Measurements from ENCODE around the gene HMGCS2.
"Not testable (repeated sequence)": the region's sequence is repeated elsewhere in the genome, so short reads cannot be mapped to it uniquely, and the experiment has no call there.

The HMGCS2 gene

GRCh38 chr1:119724611-119725218 is 44.0 kb downstream of the HMGCS2 start:
- DNase-seq: no peak

- DNase-seq: no peak
Observed at GRCh38 chr1:119721896-119722295, 46.8 kb downstream of the HMGCS2 start.

GRCh38 chr1:119720866-119721440 is 47.8 kb downstream of the HMGCS2 start:
- DNase-seq: no peak

DNA sequence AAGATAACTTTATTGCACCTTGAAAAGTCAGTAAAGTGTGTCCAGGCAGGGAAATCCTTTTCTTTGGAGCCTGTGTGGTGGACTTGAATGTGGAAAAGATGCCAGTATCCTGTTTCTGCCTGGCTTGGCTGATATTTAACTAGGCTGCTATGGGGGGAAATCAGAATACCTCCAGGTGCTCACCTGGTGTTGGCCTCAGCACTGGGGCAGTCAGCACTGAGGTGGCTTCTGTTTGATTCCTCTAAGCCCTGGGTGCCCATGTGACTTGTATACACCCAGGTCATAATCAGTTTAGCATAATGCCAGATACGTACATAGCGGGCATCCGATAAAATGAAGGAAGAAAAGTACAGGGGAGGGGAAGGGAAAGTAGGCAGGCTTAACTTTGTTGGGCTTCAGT is 49.7 kb downstream of the HMGCS2 start:
- DNase-seq: no peak

DNA sequence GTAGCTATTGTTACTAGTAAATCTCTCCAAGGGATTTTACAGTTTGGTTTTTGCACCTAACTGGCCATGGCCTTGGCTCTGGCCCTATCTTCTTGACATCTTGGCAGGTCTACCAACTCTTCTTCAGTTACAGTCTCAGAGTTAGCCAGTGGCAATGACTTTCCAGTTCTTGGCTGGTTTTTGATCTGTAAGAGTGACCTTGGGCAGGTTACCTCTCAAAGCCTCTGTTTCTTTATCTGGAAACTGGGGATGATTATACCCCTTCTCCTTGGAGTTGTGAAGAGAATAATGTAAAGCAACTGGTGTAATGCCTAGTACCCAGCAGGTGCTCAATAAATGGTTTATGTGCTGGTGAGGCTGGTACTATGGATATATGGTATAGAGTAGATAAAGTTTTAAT is 50.3 kb downstream of the HMGCS2 start:
- no peak for DNase-seq

GRCh38 chr1:119715542-119715941 is 53.2 kb downstream of the HMGCS2 start:
- peak; percentile 11 for DNase-seq

DNA sequence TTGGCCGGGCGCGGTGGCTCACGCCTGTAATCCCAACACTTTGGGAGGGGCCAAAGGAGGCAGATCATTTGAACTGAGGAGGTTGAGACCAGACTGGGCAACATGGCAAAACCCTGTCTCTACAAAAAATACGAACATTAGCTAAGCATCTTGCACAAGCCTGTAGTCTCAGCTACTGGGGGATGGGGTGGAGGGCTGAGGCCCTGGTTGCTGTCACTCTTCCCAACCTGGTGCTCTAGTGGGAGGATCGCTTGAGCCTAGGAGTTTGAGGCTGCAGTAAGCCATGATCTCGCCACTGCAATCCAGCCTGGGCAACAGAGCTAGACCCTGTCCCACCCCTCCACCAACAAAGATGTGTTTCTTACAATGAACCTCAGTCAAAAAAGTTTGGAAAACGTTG is 54.1 kb downstream of the HMGCS2 start:
- no peak for DNase-seq

GRCh38 chr1:119713749-119714456 is 54.8 kb downstream of the HMGCS2 start:
- no peak for DNase-seq

DNA sequence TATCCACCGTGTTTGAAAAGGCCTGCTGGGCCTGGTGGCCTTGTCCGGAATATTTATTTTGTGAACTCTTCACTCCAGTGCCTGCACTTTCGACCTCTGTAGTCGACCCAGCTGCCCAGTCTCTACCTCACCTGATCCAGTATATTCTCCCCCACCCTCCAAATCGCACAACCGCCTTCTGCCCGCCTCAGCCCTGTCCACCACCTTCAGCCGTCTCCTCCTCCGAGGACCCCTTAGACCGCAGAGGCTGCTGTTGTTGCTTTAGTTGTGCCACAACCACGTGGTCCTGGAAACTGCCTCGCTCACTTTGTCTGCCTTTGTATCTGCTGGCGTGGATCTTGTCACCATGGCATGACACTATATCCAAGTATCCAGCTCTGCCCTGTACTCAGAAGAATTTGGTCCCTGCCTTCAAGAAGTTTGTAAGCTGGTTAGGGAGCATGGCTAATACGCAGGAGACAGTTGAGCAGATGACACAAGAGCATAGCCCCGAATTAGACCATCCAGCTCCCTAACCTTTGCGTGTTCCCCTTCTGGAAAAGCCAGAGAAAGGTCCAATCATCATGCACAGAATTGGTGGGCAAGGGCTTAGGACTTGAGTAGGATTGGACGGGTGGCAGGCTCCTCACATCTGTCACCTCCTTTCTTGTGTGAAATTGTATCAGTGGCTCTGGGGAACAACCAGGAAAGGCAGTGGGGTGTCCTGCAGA is 55.5 kb downstream of the HMGCS2 start:
- DNase-seq: peak; percentile 30

- peak; percentile 77 for DNase-seq
Observed at GRCh38 chr1:119712342-119713038, 56.2 kb downstream of the HMGCS2 start.

- peak; percentile 81 for DNase-seq
Observed at GRCh38 chr1:119711804-119712341, 56.8 kb downstream of the HMGCS2 start, which contains the start of gene PHGDH. TSS of gene PHGDH (plus strand) at chr1:119711934. CDS start at chr1:119712023, 89 bp downstream.

DNA sequence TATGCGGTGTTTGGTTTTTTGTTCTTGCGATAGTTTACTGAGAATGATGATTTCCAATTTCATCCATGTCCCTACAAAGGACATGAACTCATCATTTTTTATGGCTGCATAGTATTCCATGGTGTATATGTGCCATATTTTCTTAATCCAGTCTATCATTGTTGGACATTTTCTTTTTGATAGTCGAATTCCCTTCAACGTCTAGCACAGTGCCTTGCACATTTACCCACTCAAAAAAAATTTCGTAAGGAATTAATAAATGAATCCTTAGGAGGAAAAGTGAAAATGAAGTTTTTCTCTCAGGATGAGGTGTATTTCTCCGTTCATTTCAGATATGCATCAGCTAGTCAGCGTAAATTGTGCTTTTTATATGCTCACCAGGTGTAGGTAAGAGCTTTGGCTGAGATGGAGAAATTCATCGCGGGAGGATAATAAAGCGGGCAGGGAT is 57.3 kb downstream of the HMGCS2 start:
- DNase-seq: not testable (repeated sequence)

GRCh38 chr1:119706599-119706998 is 62.1 kb downstream of the HMGCS2 start:
- not testable (repeated sequence) for DNase-seq

DNA sequence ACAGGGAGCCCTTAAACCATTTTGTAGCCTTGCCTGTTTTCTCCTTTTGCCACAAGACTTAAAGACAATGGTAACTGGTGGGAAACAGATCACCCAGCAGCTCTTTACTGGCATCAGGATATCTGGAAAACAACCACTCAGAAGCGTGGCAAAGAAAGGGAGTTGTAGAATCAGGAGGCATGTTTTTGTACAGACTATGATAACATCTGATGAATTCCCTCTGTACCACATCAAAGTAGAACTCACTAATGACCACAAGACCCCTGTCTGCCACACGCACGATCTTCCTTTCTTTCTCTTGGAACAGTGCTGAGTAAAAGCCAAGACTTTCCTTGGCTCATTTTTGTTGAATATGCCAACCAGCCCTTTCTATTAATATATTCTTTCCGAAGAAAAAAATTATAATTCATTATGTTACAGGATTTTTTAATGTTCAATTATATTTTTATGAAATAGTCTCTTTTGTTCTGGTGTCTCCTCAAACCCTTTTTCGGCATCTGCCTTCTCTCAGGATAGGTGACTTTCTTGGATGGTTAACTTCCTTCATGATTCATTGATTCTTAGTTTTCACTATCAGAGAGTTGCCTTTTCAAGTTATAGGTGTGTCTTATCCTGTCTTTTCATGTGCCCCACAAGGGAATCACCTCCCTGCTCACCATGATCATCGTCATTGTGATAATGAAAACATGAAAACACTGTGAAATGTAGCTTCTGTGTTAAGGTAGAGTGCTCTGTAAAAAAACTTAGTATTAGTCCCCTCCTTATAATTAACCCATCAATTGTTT is 64.8 kb downstream of the HMGCS2 start:
- DNase-seq: no peak

- no peak for DNase-seq
Observed at GRCh38 chr1:119702384-119702783, 66.3 kb downstream of the HMGCS2 start.

GRCh38 chr1:119701659-119702058 is 67.0 kb downstream of the HMGCS2 start:
- DNase-seq: no peak

GRCh38 chr1:119700326-119700725 is 68.4 kb downstream of the HMGCS2 start:
- no peak for DNase-seq

All from GF-D8 (cell line).